ENCODE data around the gene CREB5.
A peak's percentile ranks its signal among the peaks of the same experiment; 100 is the strongest.

Gene CREB5

GRCh38 chr7:28430616-28431015, 18.3 kb downstream of the CREB5 start:
- Histone ChIP-seq H3K4me1 (ENCODE audit: control insufficient read depth in 5 of 5, insufficient read depth in 5 of 5, low read length in 5 of 5) (peaks cover 0 to 16% (median 7%) of the 10 kb centered on the region in 5 donors), H3K27me3 (ENCODE audit: control insufficient read depth in 5 of 5, insufficient read depth in 4 of 5, low read length in 5 of 5) (no peaks in the 10 kb centered on the region), H3K9ac (ENCODE audit: low read length in 5 of 5) (no peak overlapping the region), H3K27ac (ENCODE audit: low read depth, low read length) (no peak overlapping the region), H3K9me3 (ENCODE audit: control insufficient read depth in 5 of 5, low read length in 5 of 5) (no peaks in the 10 kb centered on the region), H3K4me3 (ENCODE audit: low read depth in 1 of 5, low read length in 5 of 5) (no peak overlapping the region), H3K36me3 (ENCODE audit: control insufficient read depth in 5 of 5, insufficient read depth in 5 of 5, low read length in 5 of 5) (no peaks in the 10 kb centered on the region)

GRCh38 chr7:28432105-28432504, 19.8 kb downstream of the CREB5 start:
- Histone ChIP-seq H3K27ac (ENCODE audit: low read depth, low read length) (peak overlapping the region; percentile 43), H3K27me3 (ENCODE audit: control insufficient read depth in 5 of 5, insufficient read depth in 4 of 5, low read length in 5 of 5) (no peaks in the 10 kb centered on the region)

GRCh38 chr7:28433039-28433438, 20.7 kb downstream of the CREB5 start:
- Histone ChIP-seq H3K36me3 (ENCODE audit: control insufficient read depth in 5 of 5, insufficient read depth in 5 of 5, low read length in 5 of 5) (no peaks in the 10 kb centered on the region), H3K9ac (ENCODE audit: low read length in 5 of 5) (no peak overlapping the region), H3K4me3 (ENCODE audit: low read depth in 1 of 5, low read length in 5 of 5) (no peak overlapping the region), H3K4me1 (ENCODE audit: control insufficient read depth in 5 of 5, insufficient read depth in 5 of 5, low read length in 5 of 5) (peaks cover 0 to 16% (median 7%) of the 10 kb centered on the region in 5 donors), H3K9me3 (ENCODE audit: control insufficient read depth in 5 of 5, low read length in 5 of 5) (no peaks in the 10 kb centered on the region), H3K27me3 (ENCODE audit: control insufficient read depth in 5 of 5, insufficient read depth in 4 of 5, low read length in 5 of 5) (no peaks in the 10 kb centered on the region), H3K27ac (ENCODE audit: low read depth, low read length) (no peak overlapping the region)

More at GRCh38 chr7:28432105-28432504, 19.8 kb downstream of the CREB5 start:
- Histone ChIP-seq H3K4me3 (ENCODE audit: low read depth in 1 of 5, low read length in 5 of 5) (no peak overlapping the region), H3K9ac (ENCODE audit: low read length in 5 of 5) (no peak overlapping the region), H3K4me1 (ENCODE audit: control insufficient read depth in 5 of 5, insufficient read depth in 5 of 5, low read length in 5 of 5) (peaks cover 0 to 16% (median 7%) of the 10 kb centered on the region in 5 donors), H3K36me3 (ENCODE audit: control insufficient read depth in 5 of 5, insufficient read depth in 5 of 5, low read length in 5 of 5) (no peaks in the 10 kb centered on the region), H3K9me3 (ENCODE audit: control insufficient read depth in 5 of 5, low read length in 5 of 5) (no peaks in the 10 kb centered on the region)

GRCh38 chr7:28433699-28434219, 21.4 kb downstream of the CREB5 start:
- Histone ChIP-seq H3K27me3 (ENCODE audit: control insufficient read depth in 5 of 5, insufficient read depth in 4 of 5, low read length in 5 of 5) (no peaks in the 10 kb centered on the region), H3K9me3 (ENCODE audit: control insufficient read depth in 5 of 5, low read length in 5 of 5) (no peaks in the 10 kb centered on the region), H3K27ac (ENCODE audit: low read depth, low read length) (no peak overlapping the region), H3K9ac (ENCODE audit: low read length in 5 of 5) (no peak overlapping the region), H3K4me3 (ENCODE audit: low read depth in 1 of 5, low read length in 5 of 5) (no peak overlapping the region), H3K36me3 (ENCODE audit: control insufficient read depth in 5 of 5, insufficient read depth in 5 of 5, low read length in 5 of 5) (no peaks in the 10 kb centered on the region), H3K4me1 (ENCODE audit: control insufficient read depth in 5 of 5, insufficient read depth in 5 of 5, low read length in 5 of 5) (peaks cover 0 to 16% (median 7%) of the 10 kb centered on the region in 5 donors)

- Histone ChIP-seq H3K9ac (ENCODE audit: low read length in 5 of 5) (no peak overlapping the region), H3K27ac (ENCODE audit: low read depth, low read length) (no peak overlapping the region), H3K36me3 (ENCODE audit: control insufficient read depth in 5 of 5, insufficient read depth in 5 of 5, low read length in 5 of 5) (no peaks in the 10 kb centered on the region), H3K4me1 (ENCODE audit: control insufficient read depth in 5 of 5, insufficient read depth in 5 of 5, low read length in 5 of 5) (peaks cover 0 to 16% (median 7%) of the 10 kb centered on the region in 5 donors), H3K9me3 (ENCODE audit: control insufficient read depth in 5 of 5, low read length in 5 of 5) (no peaks in the 10 kb centered on the region), H3K4me3 (ENCODE audit: low read depth in 1 of 5, low read length in 5 of 5) (no peak overlapping the region), H3K27me3 (ENCODE audit: control insufficient read depth in 5 of 5, insufficient read depth in 4 of 5, low read length in 5 of 5) (no peaks in the 10 kb centered on the region)
Observed at GRCh38 chr7:28434510-28434909, 22.2 kb downstream of the CREB5 start.

- Histone ChIP-seq H3K36me3 (ENCODE audit: control insufficient read depth in 5 of 5, insufficient read depth in 5 of 5, low read length in 5 of 5) (no peaks in the 10 kb centered on the region), H3K27me3 (ENCODE audit: control insufficient read depth in 5 of 5, insufficient read depth in 4 of 5, low read length in 5 of 5) (no peaks in the 10 kb centered on the region), H3K27ac (ENCODE audit: low read depth, low read length) (no peak overlapping the region), H3K4me3 (ENCODE audit: low read depth in 1 of 5, low read length in 5 of 5) (no peak overlapping the region), H3K9ac (ENCODE audit: low read length in 5 of 5) (no peak overlapping the region), H3K4me1 (ENCODE audit: control insufficient read depth in 5 of 5, insufficient read depth in 5 of 5, low read length in 5 of 5) (peaks cover 0 to 16% (median 7%) of the 10 kb centered on the region in 5 donors), H3K9me3 (ENCODE audit: control insufficient read depth in 5 of 5, low read length in 5 of 5) (no peaks in the 10 kb centered on the region)
Observed at GRCh38 chr7:28435152-28435551, 22.8 kb downstream of the CREB5 start.

- no peaks in the 10 kb centered on the region for H3K36me3 ChIP-seq (ENCODE audit: control insufficient read depth in 5 of 5, insufficient read depth in 5 of 5, low read length in 5 of 5)
- H3K27me3 ChIP-seq (ENCODE audit: control insufficient read depth in 5 of 5, insufficient read depth in 4 of 5, low read length in 5 of 5) = no peaks in the 10 kb centered on the region
- no peak overlapping the region for H3K9ac ChIP-seq (ENCODE audit: low read length in 5 of 5)
- H3K27ac ChIP-seq (ENCODE audit: low read depth, low read length) = no peak overlapping the region
- no peak overlapping the region for H3K4me3 ChIP-seq (ENCODE audit: low read depth in 1 of 5, low read length in 5 of 5)
- peaks cover 0 to 16% (median 7%) of the 10 kb centered on the region in 5 donors for H3K4me1 ChIP-seq (ENCODE audit: control insufficient read depth in 5 of 5, insufficient read depth in 5 of 5, low read length in 5 of 5)
- H3K9me3 ChIP-seq (ENCODE audit: control insufficient read depth in 5 of 5, low read length in 5 of 5) = no peaks in the 10 kb centered on the region
Observed at GRCh38 chr7:28435732-28436378, 23.5 kb downstream of the CREB5 start.

GRCh38 chr7:28440055-28440601, 27.8 kb downstream of the CREB5 start:
- no peak overlapping the region for H3K4me3 ChIP-seq (ENCODE audit: low read depth in 1 of 5, low read length in 5 of 5)
- no peaks in the 10 kb centered on the region for H3K4me1 ChIP-seq (ENCODE audit: control insufficient read depth in 5 of 5, insufficient read depth in 5 of 5, low read length in 5 of 5)
- H3K36me3 ChIP-seq (ENCODE audit: control insufficient read depth in 5 of 5, insufficient read depth in 5 of 5, low read length in 5 of 5) = no peaks in the 10 kb centered on the region
- no peak overlapping the region for H3K27ac ChIP-seq (ENCODE audit: low read depth, low read length)
- no peaks in the 10 kb centered on the region for H3K27me3 ChIP-seq (ENCODE audit: control insufficient read depth in 5 of 5, insufficient read depth in 4 of 5, low read length in 5 of 5)
- no peaks in the 10 kb centered on the region for H3K9me3 ChIP-seq (ENCODE audit: control insufficient read depth in 5 of 5, low read length in 5 of 5)
- no peak overlapping the region for H3K9ac ChIP-seq (ENCODE audit: low read length in 5 of 5)

- H3K4me3 ChIP-seq (ENCODE audit: low read depth in 1 of 5, low read length in 5 of 5) = no peak overlapping the region
- H3K27me3 ChIP-seq (ENCODE audit: control insufficient read depth in 5 of 5, insufficient read depth in 4 of 5, low read length in 5 of 5) = no peaks in the 10 kb centered on the region
- H3K36me3 ChIP-seq (ENCODE audit: control insufficient read depth in 5 of 5, insufficient read depth in 5 of 5, low read length in 5 of 5) = no peaks in the 10 kb centered on the region
- H3K9me3 ChIP-seq (ENCODE audit: control insufficient read depth in 5 of 5, low read length in 5 of 5) = no peaks in the 10 kb centered on the region
- no peak overlapping the region for H3K27ac ChIP-seq (ENCODE audit: low read depth, low read length)
- no peak overlapping the region for H3K9ac ChIP-seq (ENCODE audit: low read length in 5 of 5)
- no peaks in the 10 kb centered on the region for H3K4me1 ChIP-seq (ENCODE audit: control insufficient read depth in 5 of 5, insufficient read depth in 5 of 5, low read length in 5 of 5)
Observed at GRCh38 chr7:28442540-28443420, 30.5 kb downstream of the CREB5 start.

GRCh38 chr7:28446131-28446530, 33.8 kb downstream of the CREB5 start:
- no peaks in the 10 kb centered on the region for H3K27me3 ChIP-seq (ENCODE audit: control insufficient read depth in 5 of 5, insufficient read depth in 4 of 5, low read length in 5 of 5)
- no peaks in the 10 kb centered on the region for H3K4me1 ChIP-seq (ENCODE audit: control insufficient read depth in 5 of 5, insufficient read depth in 5 of 5, low read length in 5 of 5)
- H3K4me3 ChIP-seq (ENCODE audit: low read depth in 1 of 5, low read length in 5 of 5) = no peak overlapping the region
- no peaks in the 10 kb centered on the region for H3K9me3 ChIP-seq (ENCODE audit: control insufficient read depth in 5 of 5, low read length in 5 of 5)
- H3K36me3 ChIP-seq (ENCODE audit: control insufficient read depth in 5 of 5, insufficient read depth in 5 of 5, low read length in 5 of 5) = no peaks in the 10 kb centered on the region
- no peak overlapping the region for H3K27ac ChIP-seq (ENCODE audit: low read depth, low read length)
- H3K9ac ChIP-seq (ENCODE audit: low read length in 5 of 5) = no peak overlapping the region

Data from subcutaneous abdominal adipose tissue (tissue), 5 donors.